ENCODE results near the gene SYT1.

The SYT1 gene

GRCh38 chr12:79408689-79409088 is 544.1 kb downstream of the SYT1 start:
- no peak for ATAC-seq
- TF ChIP-seq ZFP30 (CRISPR knock-in tag; IDR thresholded peaks at IDR 0.05): no peak

DNA sequence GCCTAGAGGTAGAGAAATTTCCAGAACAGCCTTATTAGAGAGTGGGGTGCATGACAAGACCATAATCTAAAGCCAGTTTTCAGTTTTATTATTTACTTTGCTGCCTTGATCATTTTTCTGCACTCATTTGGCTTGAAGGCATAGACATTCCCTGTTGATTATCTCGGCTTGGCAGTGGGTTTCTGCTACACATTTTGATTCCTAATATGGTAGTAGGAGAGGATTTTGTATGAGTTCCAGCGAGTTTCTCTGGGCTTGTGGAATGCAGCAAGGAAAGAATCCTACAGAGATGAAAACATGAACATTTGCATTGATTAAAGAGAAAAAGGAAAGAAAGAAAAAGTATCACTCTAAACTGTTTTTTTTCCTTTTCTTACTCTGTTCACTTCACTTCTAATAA is 545.0 kb downstream of the SYT1 start:
- peak; percentile 85 for ATAC-seq
- TF ChIP-seq ISL1 (CRISPR knock-in tag; IDR thresholded peaks at IDR 0.05) (0 out of 2 replicates have a peak, but pooled peaks have one; percentile 14), TSHZ2 (CRISPR knock-in tag; IDR thresholded peaks at IDR 0.05) (no peak), PPARA (CRISPR knock-in tag; IDR thresholded peaks at IDR 0.05; ENCODE audit: borderline replicate concordance) (no peak)

DNA sequence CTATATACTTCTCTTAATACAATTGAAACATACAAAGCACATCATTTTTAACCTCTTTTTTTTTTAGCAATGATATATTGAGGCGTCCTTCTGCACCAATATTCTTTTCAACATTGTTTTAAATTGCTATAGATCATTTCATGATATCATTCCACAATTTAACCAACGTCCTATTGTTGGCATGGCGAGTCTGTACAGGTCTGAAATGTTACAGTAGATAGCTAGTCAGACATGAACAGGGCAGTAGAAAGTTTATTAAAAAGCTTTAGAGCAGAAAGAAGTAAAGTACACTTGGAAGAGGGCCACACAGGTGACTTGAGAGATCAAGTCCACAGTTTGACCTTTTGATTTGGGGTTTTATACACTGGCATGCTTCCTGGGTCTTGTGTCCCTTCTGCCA is 547.2 kb downstream of the SYT1 start:
- TF ChIP-seq BACH2 (CRISPR knock-in tag; IDR thresholded peaks at IDR 0.05; ENCODE audit: borderline replicate concordance) (no peak), CSDC2 (CRISPR knock-in tag; IDR thresholded peaks at IDR 0.05) (no peak)
- ATAC-seq: no peak

GRCh38 chr12:79413796-79414195 is 549.2 kb downstream of the SYT1 start:
- ATAC-seq: no peak
- TF ChIP-seq TSHZ2 (CRISPR knock-in tag; IDR thresholded peaks at IDR 0.05): no peak
- no peak for TF ChIP-seq TOX (CRISPR knock-in tag; IDR thresholded peaks at IDR 0.05; ENCODE audit: borderline replicate concordance)
- no peak for TF ChIP-seq ZNF565 (CRISPR knock-in tag; conservative IDR thresholded peaks at IDR 0.05; ENCODE audit: low read depth)
- no peak for TF ChIP-seq PPARA (CRISPR knock-in tag; IDR thresholded peaks at IDR 0.05; ENCODE audit: borderline replicate concordance)
- TF ChIP-seq GLIS3 (CRISPR knock-in tag; IDR thresholded peaks at IDR 0.05): no peak
- TF ChIP-seq CSDC2 (CRISPR knock-in tag; IDR thresholded peaks at IDR 0.05): no peak
- no peak for TF ChIP-seq OSR1 (CRISPR knock-in tag; IDR thresholded peaks at IDR 0.05)

DNA sequence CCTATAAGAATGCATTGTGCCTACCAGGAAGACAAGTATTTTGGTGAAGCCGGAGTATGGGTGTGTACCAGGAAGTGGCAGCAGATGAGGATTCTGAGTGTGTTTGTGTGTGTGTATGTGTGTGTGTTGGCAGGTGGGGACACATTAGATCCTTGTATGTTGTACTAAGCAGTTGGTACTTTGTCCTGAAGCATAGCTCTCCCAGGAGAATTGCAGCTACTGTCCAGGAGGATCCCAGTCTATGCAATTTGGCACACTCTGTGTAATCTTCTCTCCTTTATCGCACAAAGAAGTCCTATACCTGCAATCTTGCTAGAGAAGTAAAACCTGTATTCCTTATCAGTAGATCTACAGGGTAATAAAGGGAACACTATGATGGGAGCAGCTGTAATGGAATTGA is 549.7 kb downstream of the SYT1 start:
- no peak for ATAC-seq
- TF ChIP-seq ZFP3 (CRISPR knock-in tag; IDR thresholded peaks at IDR 0.05): no peak
- no peak for TF ChIP-seq PPARA (CRISPR knock-in tag; IDR thresholded peaks at IDR 0.05; ENCODE audit: borderline replicate concordance)
- no peak for TF ChIP-seq POU6F1 (CRISPR knock-in tag; IDR thresholded peaks at IDR 0.05; ENCODE audit: borderline replicate concordance, low read depth)
- no peak for TF ChIP-seq ZNF565 (CRISPR knock-in tag; conservative IDR thresholded peaks at IDR 0.05; ENCODE audit: low read depth)
- TF ChIP-seq, protein P1, sequence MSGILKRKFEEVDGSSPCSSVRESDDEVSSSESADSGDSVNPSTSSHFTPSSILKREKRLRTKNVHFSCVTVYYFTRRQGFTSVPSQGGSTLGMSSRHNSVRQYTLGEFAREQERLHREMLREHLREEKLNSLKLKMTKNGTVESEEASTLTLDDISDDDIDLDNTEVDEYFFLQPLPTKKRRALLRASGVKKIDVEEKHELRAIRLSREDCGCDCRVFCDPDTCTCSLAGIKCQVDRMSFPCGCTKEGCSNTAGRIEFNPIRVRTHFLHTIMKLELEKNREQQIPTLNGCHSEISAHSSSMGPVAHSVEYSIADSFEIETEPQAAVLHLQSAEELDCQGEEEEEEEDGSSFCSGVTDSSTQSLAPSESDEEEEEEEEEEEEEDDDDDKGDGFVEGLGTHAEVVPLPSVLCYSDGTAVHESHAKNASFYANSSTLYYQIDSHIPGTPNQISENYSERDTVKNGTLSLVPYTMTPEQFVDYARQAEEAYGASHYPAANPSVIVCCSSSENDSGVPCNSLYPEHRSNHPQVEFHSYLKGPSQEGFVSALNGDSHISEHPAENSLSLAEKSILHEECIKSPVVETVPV (CRISPR knock-in tag; IDR thresholded peaks at IDR 0.05): no peak
- no peak for TF ChIP-seq ESRRG (CRISPR knock-in tag; IDR thresholded peaks at IDR 0.05)
- TF ChIP-seq ZNF8 (CRISPR knock-in tag; IDR thresholded peaks at IDR 0.05): no peak
- no peak for TF ChIP-seq ZC3H10 (CRISPR knock-in tag; IDR thresholded peaks at IDR 0.05)
- no peak for TF ChIP-seq TSHZ2 (CRISPR knock-in tag; IDR thresholded peaks at IDR 0.05)
- TF ChIP-seq, protein P2, sequence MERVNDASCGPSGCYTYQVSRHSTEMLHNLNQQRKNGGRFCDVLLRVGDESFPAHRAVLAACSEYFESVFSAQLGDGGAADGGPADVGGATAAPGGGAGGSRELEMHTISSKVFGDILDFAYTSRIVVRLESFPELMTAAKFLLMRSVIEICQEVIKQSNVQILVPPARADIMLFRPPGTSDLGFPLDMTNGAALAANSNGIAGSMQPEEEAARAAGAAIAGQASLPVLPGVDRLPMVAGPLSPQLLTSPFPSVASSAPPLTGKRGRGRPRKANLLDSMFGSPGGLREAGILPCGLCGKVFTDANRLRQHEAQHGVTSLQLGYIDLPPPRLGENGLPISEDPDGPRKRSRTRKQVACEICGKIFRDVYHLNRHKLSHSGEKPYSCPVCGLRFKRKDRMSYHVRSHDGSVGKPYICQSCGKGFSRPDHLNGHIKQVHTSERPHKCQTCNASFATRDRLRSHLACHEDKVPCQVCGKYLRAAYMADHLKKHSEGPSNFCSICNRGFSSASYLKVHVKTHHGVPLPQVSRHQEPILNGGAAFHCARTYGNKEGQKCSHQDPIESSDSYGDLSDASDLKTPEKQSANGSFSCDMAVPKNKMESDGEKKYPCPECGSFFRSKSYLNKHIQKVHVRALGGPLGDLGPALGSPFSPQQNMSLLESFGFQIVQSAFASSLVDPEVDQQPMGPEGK (CRISPR knock-in tag; IDR thresholded peaks at IDR 0.05; ENCODE audit: borderline replicate concordance): no peak
- no peak for TF ChIP-seq ISL1 (CRISPR knock-in tag; IDR thresholded peaks at IDR 0.05)
- TF ChIP-seq RARB (CRISPR knock-in tag; IDR thresholded peaks at IDR 0.05): no peak
- TF ChIP-seq ZFP30 (CRISPR knock-in tag; IDR thresholded peaks at IDR 0.05): no peak
- TF ChIP-seq, protein P3, sequence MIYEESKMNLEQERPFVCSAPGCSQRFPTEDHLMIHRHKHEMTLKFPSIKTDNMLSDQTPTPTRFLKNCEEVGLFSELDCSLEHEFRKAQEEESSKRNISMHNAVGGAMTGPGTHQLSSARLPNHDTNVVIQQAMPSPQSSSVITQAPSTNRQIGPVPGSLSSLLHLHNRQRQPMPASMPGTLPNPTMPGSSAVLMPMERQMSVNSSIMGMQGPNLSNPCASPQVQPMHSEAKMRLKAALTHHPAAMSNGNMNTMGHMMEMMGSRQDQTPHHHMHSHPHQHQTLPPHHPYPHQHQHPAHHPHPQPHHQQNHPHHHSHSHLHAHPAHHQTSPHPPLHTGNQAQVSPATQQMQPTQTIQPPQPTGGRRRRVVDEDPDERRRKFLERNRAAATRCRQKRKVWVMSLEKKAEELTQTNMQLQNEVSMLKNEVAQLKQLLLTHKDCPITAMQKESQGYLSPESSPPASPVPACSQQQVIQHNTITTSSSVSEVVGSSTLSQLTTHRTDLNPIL (CRISPR knock-in tag; IDR thresholded peaks at IDR 0.05; ENCODE audit: low read depth): no peak
- no peak for TF ChIP-seq SNAI2 (CRISPR knock-in tag; IDR thresholded peaks at IDR 0.05)

Data from SK-N-SH treated with all-trans-retinoic acid at 6 μM for 48 hours (cell line).